Esophagus muscularis mucosa (tissue), 3 donors: Measurements from ENCODE around the gene TNFRSF6B.

Source experiments
- POLR2A ChIP-seq: fragments of 450-650 bp; IDR thresholded peaks from one replicate; pipeline ENCODE4 v1.6.1; 2017; ENCODE audit warnings: antibody characterized with exemption, moderate library complexity, mild to moderate bottlenecking, low read depth
- TF ChIP-seq, protein P1 (sequence below), 3 experiments: fragments of 200-600 bp in 2 of 3; fragments of 450-650 bp in 1 of 3; sonication (generic) in 2 of 3; IDR thresholded peaks; one replicate each; pipeline ENCODE4 v1.5.1; 2017 to 2019; ENCODE audit warnings: antibody characterized with exemption in 3 of 3, mild to moderate bottlenecking in 2 of 3, moderate library complexity in 1 of 3

DNA sequence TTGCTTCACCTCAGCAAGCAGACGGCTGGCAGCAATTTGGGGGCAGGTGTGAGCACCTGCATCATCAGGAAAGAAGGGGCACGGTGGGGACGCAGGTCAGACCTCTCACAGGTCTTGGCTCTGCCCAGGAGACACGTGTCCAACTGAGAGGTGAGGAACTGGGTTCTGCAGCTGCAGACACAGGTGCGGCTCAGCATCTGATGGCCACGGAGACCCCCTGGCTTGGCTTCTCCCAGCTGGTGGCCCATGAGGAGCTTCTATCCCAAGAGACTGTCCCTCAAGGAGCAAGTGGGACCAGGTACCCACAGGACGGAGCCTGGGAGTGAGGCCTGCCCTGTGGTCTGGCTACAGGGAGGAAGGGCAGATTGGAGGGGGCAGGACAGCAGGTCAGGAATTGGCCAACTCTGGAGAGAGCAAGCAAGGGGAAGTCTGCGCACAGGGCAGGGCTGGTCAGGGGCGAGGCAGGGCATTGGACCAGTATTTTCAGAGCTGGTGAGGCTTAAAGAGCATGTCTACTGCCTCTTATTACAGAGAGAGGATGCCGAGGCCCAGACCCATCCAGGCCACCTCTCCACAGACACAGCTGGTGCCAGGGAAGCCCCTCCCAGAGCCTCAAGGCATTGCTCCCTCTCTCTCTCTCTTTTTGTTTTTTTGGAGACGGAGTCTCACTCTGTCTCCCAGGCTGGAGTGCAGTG is 47.4 kb upstream of the TNFRSF6B start:
- no peak for TF ChIP-seq POLR2A
- TF ChIP-seq, protein P1, sequence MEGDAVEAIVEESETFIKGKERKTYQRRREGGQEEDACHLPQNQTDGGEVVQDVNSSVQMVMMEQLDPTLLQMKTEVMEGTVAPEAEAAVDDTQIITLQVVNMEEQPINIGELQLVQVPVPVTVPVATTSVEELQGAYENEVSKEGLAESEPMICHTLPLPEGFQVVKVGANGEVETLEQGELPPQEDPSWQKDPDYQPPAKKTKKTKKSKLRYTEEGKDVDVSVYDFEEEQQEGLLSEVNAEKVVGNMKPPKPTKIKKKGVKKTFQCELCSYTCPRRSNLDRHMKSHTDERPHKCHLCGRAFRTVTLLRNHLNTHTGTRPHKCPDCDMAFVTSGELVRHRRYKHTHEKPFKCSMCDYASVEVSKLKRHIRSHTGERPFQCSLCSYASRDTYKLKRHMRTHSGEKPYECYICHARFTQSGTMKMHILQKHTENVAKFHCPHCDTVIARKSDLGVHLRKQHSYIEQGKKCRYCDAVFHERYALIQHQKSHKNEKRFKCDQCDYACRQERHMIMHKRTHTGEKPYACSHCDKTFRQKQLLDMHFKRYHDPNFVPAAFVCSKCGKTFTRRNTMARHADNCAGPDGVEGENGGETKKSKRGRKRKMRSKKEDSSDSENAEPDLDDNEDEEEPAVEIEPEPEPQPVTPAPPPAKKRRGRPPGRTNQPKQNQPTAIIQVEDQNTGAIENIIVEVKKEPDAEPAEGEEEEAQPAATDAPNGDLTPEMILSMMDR (IDR thresholded peaks at IDR 0.05): no peak
